Muscle of leg (tissue), 11 donors: ENCODE results near the gene MRI1. TPM values are rescaled to one million over a fixed set of nuclear protein-coding genes. Genes with fewer than 3 reads are reported as not detected.
"Not testable (repeated sequence)": the region's sequence is repeated elsewhere in the genome, so short reads cannot be mapped to it uniquely, and the experiment has no call there.

ENCODE experiments used
- DNase-seq: peaks from one replicate; pipeline ENCODE4 v3.0.0; 2013
- H3K27ac ChIP-seq: one replicate; pipeline ENCODE4 v1.5.1; 2013; ENCODE audit warnings: mild to moderate bottlenecking, low read length, control low read depth
- H3K27me3 ChIP-seq: one replicate; pipeline ENCODE4 v1.6.1; 2013; ENCODE audit warnings: low read length; ENCODE audit not compliant: control insufficient read depth, insufficient read depth
- H3K36me3 ChIP-seq: one replicate; pipeline ENCODE4 v1.6.1; 2013; ENCODE audit warnings: low read length; ENCODE audit not compliant: control insufficient read depth, insufficient read depth
- H3K4me1 ChIP-seq: one replicate; pipeline ENCODE4 v1.6.1; 2013; ENCODE audit warnings: low read length; ENCODE audit not compliant: control insufficient read depth, insufficient read depth
- H3K4me3 ChIP-seq: one replicate; pipeline ENCODE4 v1.5.1; 2013; ENCODE audit warnings: low read length, control low read depth
- H3K9me3 ChIP-seq: replicated peaks from 2 replicates; pipeline ENCODE4 v1.6.1; 2013; ENCODE audit warnings: low read depth, low read length; ENCODE audit not compliant: control insufficient read depth
- WGBS: methylation state at CpG from one replicate; pipeline ENCODE4 v1.1.5; 2013; ENCODE audit warnings: missing lambda C conversion rate; ENCODE audit not compliant: insufficient coverage; 5-methylcytosine and 5-hydroxymethylcytosine counted together
- polyA plus RNA-seq, 8 donors: library from polyadenylated mRNA; unstranded; fragments of 120-200 nt; gene quantifications; one replicate each; pipeline versions ENCODE4 v1.2.1 to v1.2.3, GENCODE V29; 2013; ENCODE audit warnings: inconsistent platforms in 1 of 8, low replicate concordance in 1 of 8; ENCODE audit not compliant: insufficient read length in 8 of 8, insufficient read depth in 1 of 8
- total RNA-seq: library from RNA; stranded (reverse); fragments of 120-200 nt; gene quantifications from one replicate; pipeline ENCODE4 v1.2.4, GENCODE V29; 2013

MRI1 gene
- total and polyA plus RNA-seq, 9 donors: 15.6 to 27.9 (median 20.4) TPM

GRCh38 chr19:13788991-13789390 lies 24.7 kb downstream of the MRI1 start:
- peak overlapping the region; percentile 1 for H3K27ac ChIP-seq
- no peaks in the 10 kb centered on the region for H3K36me3 ChIP-seq
- no peaks in the 10 kb centered on the region for H3K9me3 ChIP-seq
- peaks cover 18% of the 10 kb centered on the region for H3K4me1 ChIP-seq
- H3K4me3 ChIP-seq: no peak overlapping the region
- 38% methylated on average over 5 of the region's 8 CpGs for WGBS
- no peak for DNase-seq
- H3K27me3 ChIP-seq: no peaks in the 10 kb centered on the region

- H3K4me1 ChIP-seq: peaks cover 20% of the 10 kb centered on the region
- WGBS: 64% methylated on average over 7 of the region's 8 CpGs
Measured at GRCh38 chr19:13790354-13790753, 26.0 kb downstream of the MRI1 start.

GRCh38 chr19:13793317-13793716 lies 29.0 kb downstream of the MRI1 start:
- DNase-seq, H3K9me3 ChIP-seq, H3K4me3 ChIP-seq, H3K36me3 ChIP-seq, H3K27ac ChIP-seq, H3K27me3 ChIP-seq: not testable (repeated sequence)
- H3K4me1 ChIP-seq: peaks cover 25% of the 10 kb centered on the region
- 88% methylated on average over 4 of the region's 9 CpGs for whole genome bisulfite sequencing

More at GRCh38 chr19:13790354-13790753, 26.0 kb downstream of the MRI1 start:
- no peaks in the 10 kb centered on the region for H3K9me3 ChIP-seq
- no peak for DNase-seq
- no peak overlapping the region for H3K27ac ChIP-seq
- H3K4me3 ChIP-seq: no peak overlapping the region
- no peaks in the 10 kb centered on the region for H3K27me3 ChIP-seq
- H3K36me3 ChIP-seq: no peaks in the 10 kb centered on the region

- Histone ChIP-seq H3K4me1 (peaks cover 25% of the 10 kb centered on the region), H3K27me3 (no peaks in the 10 kb centered on the region), H3K36me3 (no peaks in the 10 kb centered on the region), H3K4me3 (peak overlapping the region; percentile 94), H3K27ac (peak overlapping the region; percentile 85), H3K9me3 (no peaks in the 10 kb centered on the region)
- peak; percentile 87 for DNase-seq
- WGBS: 4% methylated on average over 3 of the region's 8 CpGs
Measured at GRCh38 chr19:13794398-13794756, 30.1 kb downstream of the MRI1 start.

- no peaks in the 10 kb centered on the region for H3K27me3 ChIP-seq
- H3K4me3 ChIP-seq: peak within 1 kb of the TSS; percentile 94
- H3K27ac ChIP-seq: peak within 1 kb of the TSS; percentile 85
- under 1% methylated on average over 63 of the region's 71 CpGs for WGBS
- H3K36me3 ChIP-seq: peaks cover 2% of the 10 kb centered on the region
- H3K9me3 ChIP-seq: no peaks in the 10 kb centered on the region
- DNase-seq: peak; percentile 100
- peaks cover 25% of the 10 kb centered on the region for H3K4me1 ChIP-seq
Measured at GRCh38 chr19:13794757-13795589, 30.7 kb downstream of the MRI1 start, which contains the start of gene ZSWIM4. Gene ZSWIM4, plus strand, starts transcription at chr19:13795443. Its CDS starts 206 bp downstream, at chr19:13795649.

GRCh38 chr19:13795595-13796300 lies 31.4 kb downstream of the MRI1 start:
- Histone ChIP-seq H3K4me3 (peak overlapping the region; percentile 61), H3K27me3 (no peaks in the 10 kb centered on the region), H3K9me3 (no peaks in the 10 kb centered on the region), H3K36me3 (peaks cover 5% of the 10 kb centered on the region), H3K27ac (peak overlapping the region; percentile 85), H3K4me1 (peaks cover 25% of the 10 kb centered on the region)
- peak; percentile 60 for DNase-seq
- WGBS: 2% methylated on average over 36 of the region's 42 CpGs

GRCh38 chr19:13796301-13797057 lies 32.2 kb downstream of the MRI1 start:
- Histone ChIP-seq H3K36me3 (peaks cover 9% of the 10 kb centered on the region), H3K27ac (peak overlapping the region; percentile 85), H3K4me3 (peak overlapping the region; percentile 61), H3K9me3 (no peaks in the 10 kb centered on the region), H3K27me3 (no peaks in the 10 kb centered on the region), H3K4me1 (peaks cover 25% of the 10 kb centered on the region)
- DNase-seq: peak; percentile 82
- 14% methylated on average over 7 of the region's 12 CpGs for WGBS

- Histone ChIP-seq H3K9me3 (no peaks in the 10 kb centered on the region), H3K4me3 (no peak overlapping the region), H3K4me1 (peaks cover 25% of the 10 kb centered on the region), H3K27ac (peak overlapping the region; percentile 85), H3K27me3 (no peaks in the 10 kb centered on the region), H3K36me3 (peaks cover 9% of the 10 kb centered on the region)
- WGBS: 30% methylated on average over 2 of the region's 4 CpGs
- no peak for DNase-seq
Measured at GRCh38 chr19:13797058-13797440, 32.7 kb downstream of the MRI1 start.

GRCh38 chr19:13797870-13798269 lies 33.5 kb downstream of the MRI1 start:
- H3K27ac ChIP-seq: no peak overlapping the region
- no peak for DNase-seq
- H3K4me1 ChIP-seq: peaks cover 25% of the 10 kb centered on the region
- H3K36me3 ChIP-seq: peaks cover 12% of the 10 kb centered on the region
- no peaks in the 10 kb centered on the region for H3K27me3 ChIP-seq
- H3K4me3 ChIP-seq: no peak overlapping the region
- H3K9me3 ChIP-seq: no peaks in the 10 kb centered on the region
- 83% methylated on average over 1 of the region's 7 CpGs for WGBS

- 93% methylated on average over 15 of the region's 22 CpGs for WGBS
Measured at GRCh38 chr19:13799669-13800068, 35.3 kb downstream of the MRI1 start.

More at GRCh38 chr19:13799669-13800068, 35.3 kb downstream of the MRI1 start:
- Histone ChIP-seq H3K4me1 (peaks cover 19% of the 10 kb centered on the region), H3K9me3 (no peaks in the 10 kb centered on the region), H3K4me3 (no peak overlapping the region), H3K27me3 (no peaks in the 10 kb centered on the region), H3K27ac (no peak overlapping the region), H3K36me3 (peaks cover 14% of the 10 kb centered on the region)
- no peak for DNase-seq
